KMS-11 (cell line): ENCODE data around the gene CLEC3B.

Experiments used
- H2AFZ ChIP-seq: fragments of 200-600 bp; sonication (generic); 2 replicates; pipeline ENCODE4 v1.6.1; 2016; ENCODE audit warnings: antibody characterized with exemption, mixed run types, low read depth
- H3K27ac ChIP-seq: fragments of 200-600 bp; sonication (generic); 2 replicates; pipeline ENCODE4 v1.6.1; 2016; ENCODE audit warnings: mild to moderate bottlenecking, mixed run types
- H3K27me3 ChIP-seq: fragments of 200-600 bp; sonication (generic); 2 replicates; pipeline ENCODE4 v1.6.1; 2017; ENCODE audit warnings: mild to moderate bottlenecking, low read depth, mixed run types, moderate library complexity; ENCODE audit not compliant: insufficient read depth
- H3K36me3 ChIP-seq: fragments of 200-600 bp; sonication (generic); 2 replicates; pipeline ENCODE4 v1.6.1; 2017; ENCODE audit warnings: mild to moderate bottlenecking, mixed run types; ENCODE audit not compliant: insufficient read depth
- H3K4me1 ChIP-seq: fragments of 200-600 bp; sonication (generic); 2 replicates; pipeline ENCODE4 v1.6.1; 2016; ENCODE audit warnings: mild to moderate bottlenecking, low read depth, mixed run types; ENCODE audit not compliant: poor library complexity, severe bottlenecking
- H3K4me2 ChIP-seq: fragments of 200-600 bp; sonication (generic); 2 replicates; pipeline ENCODE4 v1.7.0; 2016; ENCODE audit warnings: mild to moderate bottlenecking, mixed run types
- H3K4me3 ChIP-seq: fragments of 200-600 bp; sonication (generic); IDR thresholded peaks from 2 replicates; pipeline ENCODE4 v1.6.1; 2017; ENCODE audit warnings: low read depth, low read length, mixed read lengths; ENCODE audit not compliant: insufficient read depth
- H3K79me2 ChIP-seq: fragments of 200-600 bp; sonication (generic); 2 replicates; pipeline ENCODE4 v1.6.1; 2016; ENCODE audit warnings: low read depth, mixed run types; ENCODE audit not compliant: insufficient read depth
- H3K9ac ChIP-seq: fragments of 200-600 bp; sonication (generic); 2 replicates; pipeline ENCODE4 v1.6.1; 2016; ENCODE audit warnings: mild to moderate bottlenecking, mixed run types
- H4K20me1 ChIP-seq: fragments of 200-600 bp; sonication (generic); 2 replicates; pipeline ENCODE4 v1.6.1; 2016; ENCODE audit warnings: mild to moderate bottlenecking, mixed run types; ENCODE audit not compliant: insufficient read depth
- TF ChIP-seq, protein P1 (sequence below): fragments of 200-600 bp; sonication (generic); conservative IDR thresholded peaks from 2 replicates; pipeline ENCODE4 v1.6.1; 2017; ENCODE audit warnings: low read depth, mild to moderate bottlenecking, antibody characterized with exemption, low read length, moderate library complexity, mixed read lengths

The CLEC3B gene

DNA sequence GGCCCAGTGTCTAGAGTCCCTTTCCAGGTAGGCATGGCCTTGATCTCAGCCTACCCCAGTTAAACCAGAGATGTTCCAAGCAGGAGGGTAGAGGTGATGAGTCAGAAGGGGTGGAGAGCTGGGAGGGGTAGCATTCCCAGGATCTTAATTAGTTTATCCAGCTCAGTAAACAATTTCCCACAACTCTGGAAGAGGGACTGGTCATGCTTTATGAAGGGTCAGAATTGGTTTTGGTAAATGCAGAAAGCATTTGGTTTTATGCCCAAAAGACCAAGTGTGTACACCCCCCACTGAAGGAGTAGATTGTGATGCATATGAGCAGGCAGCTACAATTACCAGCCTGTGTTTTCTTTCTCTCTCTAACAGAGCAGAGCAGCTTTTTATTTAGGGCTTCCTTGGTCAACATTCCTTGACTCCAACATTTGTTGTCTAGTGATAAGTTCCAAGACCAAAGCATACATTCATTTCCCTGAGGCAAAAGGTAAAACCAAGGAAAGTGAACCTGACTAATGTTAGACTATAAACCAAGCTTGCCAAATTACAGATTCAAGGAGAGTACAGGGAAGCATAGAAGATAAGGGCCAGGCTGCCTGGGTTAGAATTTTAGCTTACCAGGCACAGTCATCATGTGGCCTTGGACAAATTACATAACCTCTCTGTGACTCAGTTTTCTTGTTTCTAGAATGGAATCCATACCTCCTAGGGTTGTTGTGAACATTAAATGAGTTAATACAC is 32.5 kb upstream of the CLEC3B start:
- Histone ChIP-seq H3K27me3 (no peaks in the 10 kb centered on the region), H3K27ac (no peak overlapping the region), H3K9ac (no peak overlapping the region), H3K36me3 (no peaks in the 10 kb centered on the region; the same call in 1 of the 2 replicates), H3K4me3 (no peak overlapping the region), H2AFZ (no peak overlapping the region), H3K4me1 (peaks cover 50% of the 10 kb centered on the region), H3K79me2 (peaks cover 2% of the 10 kb centered on the region; the same call in 1 of the 2 replicates), H3K4me2 (no peak overlapping the region), H4K20me1 (no peaks in the 10 kb centered on the region)
- TF ChIP-seq, protein P1, sequence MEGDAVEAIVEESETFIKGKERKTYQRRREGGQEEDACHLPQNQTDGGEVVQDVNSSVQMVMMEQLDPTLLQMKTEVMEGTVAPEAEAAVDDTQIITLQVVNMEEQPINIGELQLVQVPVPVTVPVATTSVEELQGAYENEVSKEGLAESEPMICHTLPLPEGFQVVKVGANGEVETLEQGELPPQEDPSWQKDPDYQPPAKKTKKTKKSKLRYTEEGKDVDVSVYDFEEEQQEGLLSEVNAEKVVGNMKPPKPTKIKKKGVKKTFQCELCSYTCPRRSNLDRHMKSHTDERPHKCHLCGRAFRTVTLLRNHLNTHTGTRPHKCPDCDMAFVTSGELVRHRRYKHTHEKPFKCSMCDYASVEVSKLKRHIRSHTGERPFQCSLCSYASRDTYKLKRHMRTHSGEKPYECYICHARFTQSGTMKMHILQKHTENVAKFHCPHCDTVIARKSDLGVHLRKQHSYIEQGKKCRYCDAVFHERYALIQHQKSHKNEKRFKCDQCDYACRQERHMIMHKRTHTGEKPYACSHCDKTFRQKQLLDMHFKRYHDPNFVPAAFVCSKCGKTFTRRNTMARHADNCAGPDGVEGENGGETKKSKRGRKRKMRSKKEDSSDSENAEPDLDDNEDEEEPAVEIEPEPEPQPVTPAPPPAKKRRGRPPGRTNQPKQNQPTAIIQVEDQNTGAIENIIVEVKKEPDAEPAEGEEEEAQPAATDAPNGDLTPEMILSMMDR = no peak

DNA sequence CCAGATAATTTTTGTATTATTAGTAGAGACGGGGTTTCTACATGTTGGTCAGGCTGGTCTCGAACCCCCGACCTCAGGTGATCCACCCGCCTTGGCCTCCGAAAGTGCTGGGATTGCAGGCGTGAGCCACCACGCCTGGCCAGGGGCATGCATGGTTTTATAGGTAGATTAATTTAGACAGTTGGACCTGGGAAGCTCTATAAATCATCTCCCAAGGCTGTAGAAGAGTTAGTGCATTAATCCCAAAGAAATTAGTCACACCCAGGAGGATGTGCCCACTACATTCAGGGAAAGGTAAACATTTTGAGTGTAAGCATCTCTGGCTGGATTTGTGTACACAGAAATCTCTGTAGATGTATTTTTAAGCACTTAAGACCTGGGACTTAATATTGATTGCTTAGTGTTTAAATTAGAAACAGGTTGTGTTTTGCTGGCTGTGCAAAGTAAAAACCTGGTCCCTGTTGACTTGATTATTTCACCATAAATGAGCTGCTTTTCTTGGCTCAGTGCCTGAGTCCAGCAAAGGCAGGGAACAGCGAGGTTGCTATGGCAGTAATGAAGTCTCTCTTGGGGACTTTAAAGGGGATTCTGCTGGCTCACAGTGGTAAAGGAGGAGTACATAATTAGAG is 30.8 kb upstream of the CLEC3B start:
- TF ChIP-seq, protein P1 = no peak
- Histone ChIP-seq H3K79me2 (no peaks in the 10 kb centered on the region; the same call in 1 of the 2 replicates), H3K4me1 (peaks cover 56% of the 10 kb centered on the region), H3K4me3 (no peak overlapping the region), H3K4me2 (peak overlapping the region; percentile 51; the same call in 1 of the 2 replicates), H2AFZ (no peak overlapping the region), H4K20me1 (no peaks in the 10 kb centered on the region), H3K9ac (no peak overlapping the region), H3K36me3 (no peaks in the 10 kb centered on the region; the same call in 1 of the 2 replicates), H3K27me3 (no peaks in the 10 kb centered on the region), H3K27ac (peak overlapping the region; percentile 57; the same call in 1 of the 2 replicates)

DNA sequence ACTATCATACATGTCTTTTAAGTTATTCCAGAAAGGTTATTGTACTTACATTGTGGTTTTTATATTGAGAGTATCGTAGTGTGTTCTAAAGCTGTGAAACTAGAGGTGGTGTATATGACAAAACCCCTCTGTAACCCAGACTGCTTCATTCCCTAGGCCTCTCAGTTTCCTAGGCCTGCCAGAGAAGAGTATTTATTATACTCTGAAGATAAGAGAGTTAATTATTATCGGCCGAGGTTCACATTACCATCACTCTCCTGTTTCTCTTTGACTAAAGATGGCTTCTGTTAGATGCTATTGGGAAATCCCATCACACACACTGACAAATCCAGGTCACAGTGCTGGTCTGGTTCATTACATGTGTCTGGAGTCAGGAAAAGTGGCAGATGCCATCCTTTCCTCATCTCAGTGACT is 29.5 kb upstream of the CLEC3B start:
- Histone ChIP-seq H3K9ac (no peak overlapping the region; the same call in 1 of the 2 replicates), H3K27me3 (no peaks in the 10 kb centered on the region), H3K4me2 (peak overlapping the region; percentile 51; the same call in 1 of the 2 replicates), H3K4me3 (no peak overlapping the region), H3K27ac (peak overlapping the region; percentile 57), H2AFZ (no peak overlapping the region), H3K36me3 (no peaks in the 10 kb centered on the region; the same call in 1 of the 2 replicates), H3K79me2 (no peaks in the 10 kb centered on the region; the same call in 1 of the 2 replicates), H3K4me1 (peaks cover 62% of the 10 kb centered on the region), H4K20me1 (no peaks in the 10 kb centered on the region)
- TF ChIP-seq, protein P1 = no peak

DNA sequence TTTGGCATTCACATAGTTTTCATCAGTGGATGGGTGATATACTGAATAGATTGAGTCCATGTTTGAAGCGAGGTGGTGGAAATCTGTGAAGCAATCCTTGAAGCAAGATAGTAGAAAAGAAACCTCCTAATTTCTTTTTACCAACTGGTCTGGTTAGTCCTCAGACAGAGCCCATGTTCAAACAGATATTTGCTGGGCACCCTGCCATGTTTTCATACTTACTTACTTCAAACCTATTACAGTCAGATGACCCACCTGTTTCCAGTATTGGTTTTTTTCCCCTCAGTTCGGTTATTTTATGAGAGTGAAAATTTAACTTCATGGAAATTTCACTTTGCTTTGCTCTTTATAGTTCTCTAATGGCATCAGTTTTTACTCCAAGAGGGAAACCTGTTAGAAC is 26.3 kb upstream of the CLEC3B start:
- TF ChIP-seq, protein P1 = no peak
- Histone ChIP-seq H2AFZ (no peak overlapping the region), H3K36me3 (no peaks in the 10 kb centered on the region; the same call in 1 of the 2 replicates), H4K20me1 (no peaks in the 10 kb centered on the region), H3K79me2 (no peaks in the 10 kb centered on the region), H3K4me1 (peaks cover 52% of the 10 kb centered on the region), H3K4me3 (no peak overlapping the region), H3K27ac (no peak overlapping the region), H3K27me3 (no peaks in the 10 kb centered on the region), H3K9ac (no peak overlapping the region), H3K4me2 (no peak overlapping the region)
